Ovary (tissue), 9 donors: ENCODE results near the gene DIAPH3. TPM values are rescaled to one million over a fixed set of nuclear protein-coding genes. Genes with fewer than 3 reads are reported as not detected.

Experiments
- DNase-seq, 5 donors: peaks; one replicate each; pipeline ENCODE4 v3.0.0-alpha.2; 2019 to 2020
- H3K27ac ChIP-seq, 2 donors: fragments of 200-600 bp; one replicate each; pipeline versions ENCODE4 v1.5.1 to v1.8.0; 2019 to 2022
- H3K27me3 ChIP-seq: fragments of 200-600 bp; one replicate; pipeline ENCODE4 v1.8.0; 2022
- H3K36me3 ChIP-seq: fragments of 200-600 bp; sonication (generic); one replicate; pipeline ENCODE4 v1.5.1; 2019
- H3K4me1 ChIP-seq: one replicate; pipeline ENCODE4 v1.8.1; 2013; ENCODE audit warnings: mild to moderate bottlenecking, moderate library complexity; ENCODE audit not compliant: insufficient read depth
- H3K4me3 ChIP-seq: fragments of 200-600 bp; sonication (generic); one replicate; pipeline ENCODE4 v1.5.1; 2017
- H3K9me3 ChIP-seq, 2 donors: fragments of 200-600 bp in 1 of 2; sonication (generic) in 1 of 2; one replicate each; pipeline versions ENCODE4 v1.5.1 to v1.8.1; 2013 to 2019; ENCODE audit warnings: mild to moderate bottlenecking in 1 of 2, moderate library complexity in 1 of 2
- CTCF ChIP-seq, 3 donors: fragments of 450-650 bp in 2 of 3; fragments of 200-600 bp in 1 of 3; IDR thresholded peaks; one replicate each; pipeline versions ENCODE4 v1.5.1 to v1.8.0; 2016 to 2022; ENCODE audit warnings: antibody characterized with exemption in 3 of 3, mild to moderate bottlenecking in 1 of 3
- EP300 ChIP-seq: sonication (generic); formaldehyde crosslinking; IDR thresholded peaks from one replicate; pipeline ENCODE4 v1.6.1; 2017; ENCODE audit warnings: antibody characterized with exemption
- POLR2A ChIP-seq: fragments of 450-650 bp; IDR thresholded peaks from one replicate; pipeline ENCODE4 v1.6.1; 2017; ENCODE audit warnings: antibody characterized with exemption, mild to moderate bottlenecking, moderate library complexity
- WGBS, 3 donors: extraction: QIAGEN DNeasy Blood & Tissue Kit in 1 of 3; methylation state at CpG; one replicate each; pipeline versions ENCODE4 v1.1.5 to v1.1.7; 2013 to 2017; 5-methylcytosine and 5-hydroxymethylcytosine counted together
- intact Hi-C, 4 donors: fragments of 100-400 bp; cut with DNase I; formaldehyde crosslinking; loops; one replicate each; pipeline versions ENCODE4 v1.11.0 to v1.15.1; 2022 to 2023
- polyA plus RNA-seq, 2 donors: library from polyadenylated mRNA; stranded (reverse); fragments of 200-250 nt in 1 of 2; fragments of 350-450 nt in 1 of 2; fragmentation: Illumina TruSeq in 1 of 2; extraction: RNeasy Lipid Tissue Mini Kit (QIAGEN cat#74804) in 1 of 2; gene quantifications; one replicate each; pipeline ENCODE4 v1.2.3, GENCODE V29; 2013 to 2014
- total RNA-seq, 7 donors: library from RNA; depleted of rRNA in 2 of 7; stranded (reverse); fragments of >200 nt in 2 of 7; fragmentation: NEBNext Ultra II Directional in 3 of 7; extraction: Animal tissue kit (Norgen Biotek cat#: 25700) in 3 of 7; gene quantifications; one replicate each; pipeline versions ENCODE4 v1.1.0 to v1.2.4, GENCODE V29; 2016 to 2023
- donor health status: DM: no; HTN: no; CAD: no; lungs with moderate emphysema.
- donor health status: DM: no; HTN: no; CAD: no.
- donor health status: Bipolar disorder and iron deficiency.
- donor health status: DM: yes; HTN: yes; CAD: no.
- donor health status: DM: no; HTN: no; CAD: no.
- donor health status: DM: yes; HTN: yes; CAD: no.

The DIAPH3 gene
- total and polyA plus RNA-seq, 9 donors, result 0.13 to 2.6 (median 0.40) TPM; not detected in 1

GRCh38 chr13:60167121-60167520 is 3.4 kb upstream of the DIAPH3 start:
- WGBS, 3 donors, result 88 to 98% (median 96%) methylated on average over 3 of the region's 3 CpGs
- Histone ChIP-seq H3K27ac (no peak overlapping the region), H3K36me3 (no peaks in the 10 kb centered on the region), H3K27me3 (no peaks in the 10 kb centered on the region), H3K9me3 (no peaks in the 10 kb centered on the region), H3K4me3 (no peak overlapping the region), H3K4me1 (peaks cover 4% of the 10 kb centered on the region)
- no peak for TF ChIP-seq POLR2A
- intact Hi-C loops, result no loop called here
- no peak for DNase-seq

GRCh38 chr13:60165391-60166099 is 1.8 kb upstream of the DIAPH3 start:
- intact Hi-C loops, result no loop called here
- WGBS, 3 donors, result 16 to 34% (median 19%) methylated on average over 3 of the region's 3 CpGs
- H3K4me1 ChIP-seq, result peaks cover 4% of the 10 kb centered on the region
- H3K27me3 ChIP-seq, result no peaks in the 10 kb centered on the region
- H3K27ac ChIP-seq, result peak overlapping the region in 1 of 2 donors; percentile 84
- TF ChIP-seq CTCF (IDR thresholded peaks at IDR 0.05), result no peak
- no peak for TF ChIP-seq POLR2A
- TF ChIP-seq EP300, result no peak
- H3K4me3 ChIP-seq, result no peak overlapping the region
- no peaks in the 10 kb centered on the region for H3K9me3 ChIP-seq
- no peak for DNase-seq
- no peaks in the 10 kb centered on the region for H3K36me3 ChIP-seq

- 0 to 5% (median 0%) methylated on average over 9 of the region's 9 CpGs for WGBS, 3 donors
- H3K27ac ChIP-seq, result peak overlapping the region; percentile 84 to 89
- peak overlapping the region; percentile 50 for H3K4me3 ChIP-seq
- H3K27me3 ChIP-seq, result no peaks in the 10 kb centered on the region
- intact Hi-C loops, result loop anchor here in 1 of 4 donors (5.0 kb wide), 1 partner anchor 233 kb away; the partner anchor contains the start of gene TDRD3
- no peaks in the 10 kb centered on the region for H3K36me3 ChIP-seq
- peaks cover 4% of the 10 kb centered on the region for H3K4me1 ChIP-seq
- DNase-seq, result peak in 1 of 5 donors; percentile 11
- no peaks in the 10 kb centered on the region for H3K9me3 ChIP-seq
- no peak for TF ChIP-seq POLR2A
- TF ChIP-seq EP300, result no peak
- no peak for TF ChIP-seq CTCF (IDR thresholded peaks at IDR 0.05)
Observed at GRCh38 chr13:60164234-60164889, 634 bp upstream of the DIAPH3 start.

- H3K4me3 ChIP-seq, result no peak overlapping the region
- intact Hi-C loops, result loop anchor here in 1 of 4 donors (5.0 kb wide), 1 partner anchor 235 kb away; the partner anchor contains the start of gene TDRD3
- no peak for DNase-seq
- peaks cover 4% of the 10 kb centered on the region for H3K4me1 ChIP-seq
- TF ChIP-seq CTCF (IDR thresholded peaks at IDR 0.05), result no peak
- H3K36me3 ChIP-seq, result no peaks in the 10 kb centered on the region
- no peaks in the 10 kb centered on the region for H3K9me3 ChIP-seq
- H3K27ac ChIP-seq, result no peak overlapping the region
- no peaks in the 10 kb centered on the region for H3K27me3 ChIP-seq
Observed at GRCh38 chr13:60162096-60162495, 1.6 kb downstream of the DIAPH3 start.

- intact Hi-C loops, result no loop called here
- TF ChIP-seq CTCF (IDR thresholded peaks at IDR 0.05), result no peak
- TF ChIP-seq POLR2A, result no peak
- no peak for TF ChIP-seq EP300
- Histone ChIP-seq H3K27me3 (no peaks in the 10 kb centered on the region), H3K4me3 (no peak overlapping the region), H3K9me3 (no peaks in the 10 kb centered on the region), H3K4me1 (no peaks in the 10 kb centered on the region), H3K36me3 (no peaks in the 10 kb centered on the region), H3K27ac (no peak overlapping the region)
- no peak for DNase-seq
Observed at GRCh38 chr13:60158321-60158801, 5.4 kb downstream of the DIAPH3 start.
